GM19238 (cell line): ENCODE measurements around the gene KRT8.
"Not testable (repeated sequence)": the region's sequence is repeated elsewhere in the genome, so short reads cannot be mapped to it uniquely, and the experiment has no call there.

ENCODE experiments used
- DNase-seq: peaks from one replicate; pipeline ENCODE4 v3.0.0; 2011; ENCODE audit warnings: low spot score; ENCODE audit not compliant: insufficient read length

The KRT8 gene

DNA sequence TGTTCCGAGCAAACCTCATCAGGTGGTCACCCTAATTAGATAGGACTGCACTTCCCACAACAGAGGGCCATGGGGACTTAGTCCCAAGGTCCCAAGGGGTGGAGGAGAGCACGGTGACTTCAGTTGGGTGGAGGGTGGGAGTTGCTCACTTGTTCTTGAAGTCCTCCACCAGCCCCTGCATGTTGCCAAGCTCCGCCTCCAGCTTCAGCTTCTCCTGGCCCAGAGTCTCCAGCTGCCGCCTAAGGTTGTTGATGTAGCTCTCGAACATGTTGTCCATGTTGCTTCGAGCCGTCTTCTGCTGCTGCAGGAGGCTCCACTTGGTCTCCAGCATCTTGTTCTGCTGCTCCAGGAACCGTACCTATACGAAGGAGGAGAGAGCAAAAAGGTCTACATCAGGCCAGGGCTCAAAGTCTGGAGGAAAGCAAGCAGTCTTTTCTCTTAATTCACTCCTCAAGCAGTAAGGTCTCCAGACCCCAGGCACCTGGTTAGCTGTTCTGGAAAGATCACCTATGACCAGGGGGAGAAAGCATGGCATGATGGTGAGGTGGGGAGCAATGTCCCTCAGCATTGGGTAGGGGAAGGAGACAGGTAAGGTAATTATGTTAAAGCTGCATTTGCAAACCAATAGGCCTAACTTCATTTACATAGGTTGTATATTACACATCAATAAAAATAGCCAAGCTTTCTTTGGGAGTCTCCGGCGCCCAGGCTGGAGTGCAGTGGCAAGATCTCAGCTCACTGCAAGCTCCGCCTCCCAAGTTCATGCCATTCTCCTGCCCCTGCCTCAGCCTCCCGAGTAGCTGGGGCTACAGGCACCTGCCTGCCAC is 2.9 kb downstream of the KRT8 start:
- DNase-seq, result no peak

DNA sequence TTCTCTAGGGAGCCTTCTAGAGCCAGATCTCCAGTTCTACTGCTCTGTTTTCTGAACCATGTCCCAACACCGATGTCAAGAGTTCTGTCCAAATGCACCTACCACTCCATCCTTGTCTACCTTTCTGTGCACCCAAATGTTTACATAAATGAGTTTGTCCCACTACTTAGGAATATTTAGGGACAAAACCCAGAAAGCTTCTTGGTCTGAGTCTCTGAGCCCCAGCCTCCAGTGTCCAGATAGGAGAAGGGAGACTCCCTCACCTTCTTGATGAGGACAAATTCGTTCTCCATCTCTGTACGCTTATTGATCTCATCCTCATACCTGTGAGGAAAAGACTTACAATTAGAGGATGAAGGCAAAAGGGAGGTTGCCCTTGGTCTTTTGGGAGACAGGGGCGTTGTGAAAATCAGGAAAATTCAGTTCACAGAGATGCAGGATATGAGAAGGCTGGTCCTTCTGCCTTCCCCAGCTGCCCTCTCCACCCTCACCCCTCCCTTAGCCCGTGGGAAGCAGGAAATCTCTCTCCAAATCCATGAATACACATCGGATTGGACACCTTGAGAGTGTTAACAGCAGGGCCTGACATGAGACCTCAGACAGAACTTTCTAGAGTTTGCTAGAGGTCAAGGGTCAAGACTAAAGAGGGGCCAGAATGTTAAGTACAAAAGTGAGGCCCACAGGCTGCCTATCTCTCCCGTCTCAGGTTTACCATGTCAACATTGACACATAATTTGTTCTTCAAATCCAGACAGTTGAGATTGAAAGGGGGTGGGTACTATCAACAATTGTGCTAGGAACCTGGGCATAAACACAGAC is 3.8 kb downstream of the KRT8 start:
- DNase-seq, result no peak

DNA sequence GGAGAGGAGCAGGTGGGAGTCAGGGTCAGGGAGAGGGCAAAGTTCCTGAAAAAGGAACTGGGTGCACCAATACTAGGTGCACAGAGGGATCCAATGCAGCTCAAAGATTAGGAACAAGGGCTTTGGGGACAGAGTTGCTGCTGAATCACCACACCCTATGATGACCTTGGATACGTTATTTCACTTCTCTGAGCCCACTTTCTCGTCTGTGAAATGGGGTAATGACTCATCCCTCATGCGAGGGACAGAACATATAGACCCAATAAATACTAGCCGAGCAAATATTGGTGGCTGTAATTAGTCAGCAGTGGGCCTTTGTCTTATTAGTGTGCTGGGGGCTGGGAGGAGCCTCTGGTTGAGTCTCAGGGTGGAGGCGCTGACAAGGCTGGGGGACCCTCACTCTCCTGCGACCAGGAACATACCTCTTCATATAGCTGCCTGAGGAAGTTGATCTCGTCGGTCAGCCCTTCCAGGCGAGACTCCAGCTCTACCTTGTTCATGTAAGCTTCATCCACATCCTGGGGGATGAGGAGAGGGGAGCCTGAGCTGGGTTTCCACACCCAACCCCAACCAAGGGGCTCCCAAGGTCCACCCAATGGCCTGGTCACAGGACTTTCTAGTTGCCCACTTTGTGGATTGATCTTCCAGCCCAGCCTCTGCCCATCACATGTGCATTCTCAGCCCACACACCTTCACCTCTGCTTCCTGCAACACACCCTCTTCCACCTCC is 4.5 kb downstream of the KRT8 start:
- DNase-seq, result no peak

DNA sequence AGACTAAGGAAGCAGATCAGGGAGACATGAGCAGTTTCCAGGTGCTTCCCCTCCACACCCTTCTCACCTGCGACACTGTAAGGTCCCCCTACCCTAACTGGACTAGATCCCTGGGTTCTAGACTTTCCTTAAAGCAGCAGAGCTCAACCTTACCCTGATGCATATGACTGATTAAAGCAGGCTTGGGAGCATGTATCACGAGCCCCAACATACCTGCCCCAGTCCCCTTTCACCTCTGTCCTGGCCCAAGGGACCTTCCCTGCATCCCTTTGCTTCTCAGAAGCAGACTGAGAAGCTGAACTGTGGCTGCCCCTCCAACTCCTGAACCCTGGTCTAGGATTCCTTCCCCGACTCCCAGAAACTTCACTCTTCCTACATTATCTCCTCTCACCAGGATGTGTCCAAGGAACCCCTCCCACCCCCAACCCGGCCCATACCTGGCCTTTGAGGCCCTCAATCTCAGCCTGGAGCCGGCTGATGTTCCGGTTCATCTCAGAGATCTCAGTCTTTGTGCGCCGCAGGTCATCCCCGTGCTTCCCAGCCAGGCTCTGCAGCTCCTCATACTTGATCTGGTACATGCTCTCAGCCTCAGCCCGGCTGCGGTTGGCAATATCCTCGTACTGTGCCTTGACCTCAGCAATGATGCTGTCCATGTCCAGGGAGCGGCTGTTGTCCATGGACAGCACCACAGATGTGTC is 5.4 kb downstream of the KRT8 start:
- no peak for DNase-seq

DNA sequence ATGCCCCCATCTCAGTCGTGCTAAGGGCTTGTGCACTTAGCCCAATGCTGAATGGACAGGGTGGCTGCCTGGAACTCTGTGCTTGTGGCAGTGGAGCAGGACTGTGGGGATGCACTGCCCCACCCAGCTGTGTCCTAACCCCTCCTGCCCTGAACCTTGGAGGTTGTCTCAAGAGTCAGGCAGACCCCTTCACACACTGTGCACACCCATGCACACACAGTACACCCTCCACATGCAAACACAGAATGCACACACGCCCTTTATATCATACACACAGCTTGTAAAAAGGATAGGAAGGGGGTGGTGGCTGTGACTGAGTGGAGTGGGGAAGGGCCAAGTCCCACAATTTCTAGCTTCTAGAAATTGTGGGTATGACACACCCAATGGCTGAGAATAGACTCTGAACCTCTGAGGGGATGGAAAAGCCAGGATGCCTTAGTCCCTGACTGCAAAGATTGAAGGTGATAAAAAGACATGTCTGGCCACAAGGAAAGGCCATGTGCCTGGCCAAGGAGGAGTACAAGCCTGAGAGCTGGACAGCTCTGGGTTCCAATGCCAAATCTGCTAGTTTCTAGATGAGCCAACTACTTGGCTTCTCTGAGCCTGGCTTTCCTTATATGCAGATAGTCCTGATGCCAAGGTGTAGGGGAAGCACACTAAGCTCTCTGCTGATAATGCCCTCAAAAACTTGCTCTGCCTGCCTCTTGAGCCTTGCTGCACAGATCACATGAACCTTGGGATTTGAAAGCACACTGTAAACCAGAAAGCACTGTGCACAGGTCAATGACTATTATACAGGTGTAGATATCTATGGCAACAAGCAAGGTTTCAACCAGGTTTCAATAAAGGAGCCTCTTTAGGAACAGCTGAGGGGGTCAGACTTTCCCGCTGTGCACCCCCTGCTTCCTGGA is 8.4 kb downstream of the KRT8 start:
- DNase-seq, result no peak

DNA sequence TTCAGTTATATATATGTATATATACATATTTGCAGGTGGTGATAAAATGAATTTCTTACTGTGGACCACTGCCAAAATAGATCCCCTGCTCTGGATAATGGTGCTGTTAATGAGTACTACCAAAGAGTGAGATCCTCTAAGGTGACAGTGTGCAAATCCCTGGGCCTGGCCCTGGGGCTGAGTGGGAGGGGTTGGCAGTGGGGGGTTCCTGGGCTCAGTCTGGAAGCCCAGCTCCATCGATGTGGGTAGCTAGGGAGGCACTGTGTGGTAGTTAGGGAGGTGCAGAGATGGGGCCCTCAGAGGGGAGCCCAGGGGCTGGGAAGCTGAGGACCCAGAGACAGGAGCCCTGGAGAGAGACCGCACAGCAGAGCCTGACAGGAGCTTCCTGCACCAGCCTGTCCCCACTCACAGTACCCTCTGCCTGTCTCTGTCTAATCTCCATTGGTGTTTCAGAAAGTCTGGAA is 9.1 kb downstream of the KRT8 start:
- DNase-seq, result no peak

DNA sequence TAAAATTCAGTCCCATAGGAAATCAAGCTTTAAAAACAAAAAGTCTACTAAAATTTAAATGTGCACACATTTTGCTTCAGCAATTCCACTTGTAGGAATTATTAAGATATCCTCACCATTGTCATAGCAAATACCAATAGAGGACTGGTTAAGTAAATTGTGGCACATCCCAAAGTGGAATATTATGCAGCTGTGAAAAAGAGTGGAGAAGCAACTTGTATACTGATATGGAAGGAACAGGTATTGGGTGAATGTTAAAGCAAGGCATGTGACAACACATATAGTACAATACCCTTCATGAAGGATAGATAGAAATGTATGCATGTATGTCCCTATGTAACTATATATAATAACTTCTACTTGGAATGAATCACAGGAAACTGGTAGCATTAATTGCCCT is 11.9 kb downstream of the KRT8 start:
- DNase-seq, result no peak

DNA sequence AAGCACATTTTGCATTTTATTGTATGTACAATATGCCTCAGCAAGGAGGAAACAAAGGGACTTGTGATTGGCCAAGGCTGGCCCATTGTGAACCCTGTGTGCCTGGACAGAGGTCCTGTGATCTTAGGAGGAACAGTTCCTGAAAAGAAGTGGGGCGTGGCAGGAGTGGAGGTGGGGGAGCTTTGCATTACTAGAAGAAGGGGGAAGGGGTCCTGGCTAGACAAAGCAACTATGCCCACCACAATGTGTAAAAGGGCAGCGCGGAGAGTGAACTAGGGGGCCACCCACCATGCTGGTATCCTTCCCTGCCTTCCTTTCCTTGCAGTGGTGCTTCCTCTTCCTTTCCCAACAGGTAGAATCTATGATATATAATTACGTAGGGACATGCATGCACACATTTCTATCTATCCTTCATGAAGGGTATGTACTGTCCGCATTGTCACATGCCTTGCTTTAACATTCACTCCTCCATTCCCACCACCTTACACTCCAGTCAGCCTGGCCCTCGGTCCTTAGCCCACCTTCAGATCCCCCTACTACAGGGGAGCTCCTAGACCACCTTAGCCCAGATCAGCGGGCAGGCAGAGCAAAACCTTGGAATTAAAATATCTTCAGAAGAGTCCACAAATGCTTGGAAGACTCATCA is 12.5 kb downstream of the KRT8 start:
- no peak for DNase-seq

DNA sequence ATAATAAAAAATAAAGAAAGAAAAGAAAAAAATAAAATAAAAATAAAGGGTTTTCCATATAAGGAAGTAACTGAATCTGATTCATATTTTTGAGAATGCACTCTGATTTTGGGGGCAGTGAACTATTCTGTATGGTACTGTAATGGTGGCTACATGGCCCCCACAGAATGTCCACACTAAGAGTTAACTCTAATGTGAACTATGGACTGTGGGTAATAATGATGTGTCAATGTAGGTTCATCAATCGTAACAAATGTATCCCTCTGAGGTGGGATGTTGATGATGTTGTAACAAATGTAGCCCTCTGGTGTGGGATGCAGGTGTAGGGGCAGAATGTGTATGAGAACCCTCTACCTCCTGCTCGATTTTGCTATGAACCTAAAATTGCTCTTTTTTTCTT is 13.8 kb downstream of the KRT8 start:
- DNase-seq, result no peak

DNA sequence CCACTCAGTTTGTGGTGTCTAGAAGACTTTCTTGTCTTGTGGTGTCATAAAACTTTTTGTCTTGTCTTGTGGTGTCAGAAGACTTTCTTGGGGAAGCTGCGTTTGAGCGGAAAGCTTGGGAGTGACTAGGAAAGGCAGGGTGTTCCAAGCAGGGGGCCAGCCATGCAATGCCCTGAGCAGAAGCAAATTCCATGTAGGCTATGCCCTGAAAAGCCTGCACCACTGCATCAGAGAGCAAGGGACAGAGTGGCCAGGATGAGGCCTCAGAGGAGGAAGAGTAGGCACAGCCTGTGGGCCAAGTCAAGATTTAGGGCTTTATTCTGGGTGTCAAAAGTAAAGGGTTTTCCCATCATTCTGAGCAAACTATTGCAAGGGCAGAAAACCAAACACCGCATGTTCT is 14.5 kb downstream of the KRT8 start:
- DNase-seq, result no peak

DNA sequence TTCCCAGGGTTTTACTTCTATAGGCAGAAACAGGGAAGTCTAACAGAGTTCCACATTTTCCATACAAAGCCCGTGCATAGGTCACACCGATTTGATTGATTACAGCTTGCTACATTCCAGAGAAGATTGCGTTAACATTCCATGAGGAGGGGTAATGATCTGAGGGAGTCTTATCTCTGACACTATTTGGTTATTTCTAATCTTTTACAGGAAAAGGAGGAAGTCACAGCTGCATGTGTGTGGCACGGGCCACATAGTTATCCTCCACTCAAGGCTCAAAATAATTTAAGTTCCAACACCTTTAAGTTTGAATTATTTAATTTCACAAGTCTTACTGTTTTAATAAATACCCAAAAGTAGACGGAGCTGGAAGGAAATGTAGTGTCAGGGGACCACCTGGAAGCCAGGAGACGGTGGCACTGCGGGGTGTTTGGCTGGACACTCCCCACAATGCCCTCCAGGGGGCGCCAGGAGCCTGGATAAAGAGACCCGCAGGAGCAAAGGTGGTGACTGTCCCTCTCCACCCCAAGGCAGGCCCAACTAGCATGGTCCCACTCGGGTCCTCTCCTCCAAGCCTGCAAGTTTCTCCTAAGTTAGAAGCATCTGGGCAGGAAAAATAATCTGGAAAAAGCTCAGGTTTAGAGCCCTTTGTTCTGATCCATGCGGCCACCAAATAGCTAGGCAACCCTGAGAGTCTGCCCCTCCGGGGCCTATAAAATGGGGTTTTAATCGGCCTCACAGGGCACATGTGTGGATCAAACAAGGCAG is 20.2 kb downstream of the KRT8 start:
- peak; percentile 77 for DNase-seq

DNA sequence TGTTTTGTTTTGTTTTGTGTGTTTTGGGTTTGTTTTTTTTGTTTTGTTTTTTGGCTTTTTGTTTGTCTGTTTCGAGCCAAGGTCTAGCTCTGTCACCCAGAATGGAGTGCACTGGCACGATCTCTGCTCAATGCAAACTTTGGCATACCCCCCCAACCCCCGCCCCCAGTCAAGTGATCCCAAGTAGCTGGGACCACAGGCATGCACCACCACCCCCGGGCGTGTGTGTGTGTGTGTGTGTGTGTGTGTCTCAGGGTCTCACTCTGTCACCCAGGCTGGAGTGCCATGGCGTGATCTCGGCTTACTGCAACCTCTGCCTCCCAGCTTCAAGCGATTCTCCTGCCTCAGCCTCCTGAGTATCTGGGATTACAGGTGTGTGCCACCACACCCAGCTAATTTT is 24.4 kb downstream of the KRT8 start:
- DNase-seq, result not testable (repeated sequence)

DNA sequence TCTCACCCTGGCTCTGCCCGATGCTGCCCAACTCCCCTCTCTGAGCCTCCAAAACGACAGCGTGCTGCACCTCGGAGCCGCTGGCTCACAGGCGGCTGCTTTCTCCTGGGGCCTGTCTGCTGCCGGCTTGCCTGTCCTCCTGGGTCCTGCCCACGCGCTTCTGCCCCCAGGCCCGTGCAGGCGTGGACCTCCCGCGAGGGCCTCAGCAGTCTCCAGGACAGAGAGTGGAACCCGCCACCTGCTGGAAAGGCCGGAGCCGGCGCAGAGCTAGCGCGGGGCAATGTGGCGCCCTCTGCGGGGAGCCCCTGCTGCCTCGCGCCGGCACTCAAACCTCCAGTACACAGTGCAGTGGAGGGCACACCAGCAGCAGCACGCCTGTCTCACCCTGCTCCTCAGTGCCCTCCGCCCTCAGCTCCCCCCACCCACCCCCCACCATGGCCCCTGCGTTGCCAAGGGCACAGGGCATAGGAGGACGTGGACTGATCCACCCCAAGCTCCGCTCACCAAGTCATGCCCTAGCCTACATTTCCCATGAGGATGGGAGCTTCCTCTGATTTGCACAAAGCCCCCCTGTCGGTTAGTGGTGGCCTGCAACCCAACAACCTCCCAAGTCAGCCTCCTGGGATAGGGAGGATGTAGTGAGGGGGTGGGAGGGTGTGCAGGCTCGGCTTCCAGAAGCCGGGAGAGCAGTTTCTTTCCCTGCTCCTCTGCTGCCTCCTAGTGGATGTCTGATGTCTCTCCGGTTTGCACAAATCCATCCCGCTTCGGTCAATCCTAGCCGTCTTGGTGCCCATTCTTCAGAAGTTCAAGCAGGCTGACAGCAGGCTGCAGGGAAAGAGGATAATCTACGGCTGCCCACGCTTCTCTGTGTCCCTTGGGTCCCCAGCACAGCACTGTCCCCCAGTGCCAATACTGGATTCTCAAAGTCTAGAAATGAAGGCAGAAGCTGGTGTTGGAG is 25.2 kb downstream of the KRT8 start:
- DNase-seq, result no peak

DNA sequence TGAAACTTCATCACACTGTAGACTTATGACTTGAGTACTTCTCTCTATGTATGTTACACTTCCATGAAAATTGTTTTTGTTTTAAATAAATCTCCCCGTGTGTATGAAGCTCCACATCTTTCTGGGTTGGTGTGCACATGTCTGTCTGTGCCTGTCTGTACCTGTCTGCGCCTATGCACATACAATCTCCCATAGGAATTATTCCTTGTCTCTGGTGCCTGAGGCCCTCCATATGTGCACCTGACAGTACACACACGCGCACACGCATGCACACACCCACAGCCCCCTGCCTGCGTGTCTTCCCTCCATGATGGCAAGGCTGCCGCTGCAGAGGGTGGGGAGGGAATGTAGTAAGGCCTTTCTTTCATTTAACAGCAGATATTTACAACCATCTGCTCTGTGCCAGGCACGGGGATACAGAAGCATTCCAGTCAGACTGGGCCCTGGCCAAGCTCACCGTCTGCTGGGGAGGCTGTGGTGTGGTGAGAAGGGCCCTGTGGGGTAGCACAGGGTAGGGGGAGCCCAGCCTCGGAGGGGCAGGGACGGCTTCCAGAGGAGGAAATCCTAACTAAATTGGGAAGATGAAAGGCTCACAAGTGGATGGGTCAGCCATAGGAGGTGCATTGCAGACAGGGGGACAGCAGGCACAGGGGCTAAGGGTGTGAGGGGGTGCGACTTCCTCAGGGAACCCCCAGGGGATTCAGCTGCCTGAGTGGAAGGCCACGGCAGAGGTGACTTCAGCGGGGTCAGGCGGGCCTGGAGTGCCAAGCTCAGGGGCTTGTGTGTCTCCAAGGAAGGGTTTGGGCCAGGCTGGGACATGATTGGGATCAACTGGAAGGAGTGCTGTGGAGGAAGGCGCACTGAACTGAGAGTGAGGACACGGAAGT is 26.1 kb downstream of the KRT8 start:
- DNase-seq, result no peak

DNA sequence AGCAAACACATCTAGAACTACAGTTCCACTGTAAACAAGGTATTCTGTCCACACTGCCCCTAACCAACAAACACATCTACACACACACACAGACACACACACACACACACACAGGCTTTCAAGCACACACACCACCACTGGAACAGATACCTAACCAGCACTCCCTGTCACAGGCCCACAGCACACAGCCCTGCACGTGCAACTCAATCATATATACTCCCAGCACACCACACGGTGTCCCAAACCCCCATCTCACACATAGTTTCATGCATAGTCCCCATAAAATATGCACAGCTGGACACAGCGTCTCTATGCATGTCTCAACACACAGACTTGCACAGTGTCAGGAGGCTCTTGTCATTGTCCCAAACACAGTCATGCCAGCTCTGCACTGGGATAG is 27.6 kb downstream of the KRT8 start:
- DNase-seq, result no peak

DNA sequence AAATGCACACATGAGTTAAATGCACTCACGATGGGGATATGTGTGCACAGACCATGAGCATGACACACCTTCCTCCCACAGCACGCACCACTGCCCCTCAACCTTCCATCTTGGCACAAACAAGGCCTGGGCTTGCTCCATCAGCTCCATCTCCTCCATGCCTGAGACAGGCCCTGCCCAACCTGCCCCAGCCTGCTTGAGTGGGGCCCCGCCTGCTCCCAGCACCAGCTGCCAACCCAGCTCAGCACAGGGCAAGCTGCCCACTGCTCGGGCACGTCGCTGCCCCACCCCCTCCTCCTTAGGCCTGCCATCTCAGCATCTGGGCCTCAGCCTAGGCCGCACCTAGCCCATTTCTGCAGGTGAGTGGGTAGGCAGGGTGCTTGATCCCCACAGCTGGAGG is 28.5 kb downstream of the KRT8 start:
- no peak for DNase-seq
